IMR-90 (cell line): ENCODE measurements around the gene STKLD1. TPM values are rescaled to one million over a fixed set of nuclear protein-coding genes. Genes with fewer than 3 reads are reported as not detected.

Experiments used
- ATAC-seq: fragments of 200-7000 bp; cut with Tn5 transposase; 2 replicates; pipeline ENCODE4 v1.9.1; 2020; ENCODE audit warnings: low read depth, mild to moderate bottlenecking, moderate library complexity
- BruUV-seq: library from RNA; stranded (reverse); fragments of 400-500 nt; replicated peaks from 2 replicates; lab custom pipeline; 2021; lab: Mats Ljungman, UMichigan
- CTCF ChIA-PET: fragments of 300-600 bp; formaldehyde crosslinking; extraction: SDS; loops from one replicate; lab custom pipeline; 2021; ENCODE audit warnings: antibody characterized with exemption; lab: Yijun Ruan, JAX
- POLR2A ChIA-PET: fragments of 300-600 bp; sonication (Branson Sonifier 250); formaldehyde crosslinking; loops from one replicate; lab custom pipeline; 2022; ENCODE audit warnings: antibody characterized with exemption; ENCODE audit not compliant: unreplicated experiment; lab: Charles Lee
- DNase-seq: peaks from one replicate; pipeline ENCODE4 v3.0.0; 2013
- H2AFZ ChIP-seq: replicated peaks from 2 replicates; pipeline ENCODE3; 2013; ENCODE audit warnings: low read length, mild to moderate bottlenecking; ENCODE audit not compliant: poor library complexity
- H2AK5ac ChIP-seq: 2 replicates; pipeline ENCODE4 v1.6.1; 2013; ENCODE audit warnings: low read depth, low read length, inconsistent platforms
- H2AK9ac ChIP-seq: replicated peaks from 2 replicates; pipeline ENCODE3; 2013; ENCODE audit warnings: mild to moderate bottlenecking, low read depth, low read length, moderate library complexity; ENCODE audit not compliant: poor library complexity
- H2BK120ac ChIP-seq: 2 replicates; pipeline ENCODE4 v1.6.1; 2013; ENCODE audit warnings: low read depth, low read length, inconsistent platforms
- H2BK15ac ChIP-seq: 3 replicates; pipeline ENCODE4 v1.6.1; 2013; ENCODE audit warnings: low read depth, low read length, inconsistent platforms
- H2BK20ac ChIP-seq: 2 replicates; pipeline ENCODE4 v1.6.1; 2013; ENCODE audit warnings: low read depth, mild to moderate bottlenecking, inconsistent platforms, low read length, moderate library complexity
- H2BK5ac ChIP-seq: 2 replicates; pipeline ENCODE4 v1.6.1; 2013; ENCODE audit warnings: mild to moderate bottlenecking, low read depth, low read length, inconsistent platforms; ENCODE audit not compliant: poor library complexity, severe bottlenecking
- H3K14ac ChIP-seq: replicated peaks from 2 replicates; pipeline ENCODE4 v1.6.1; 2013; ENCODE audit warnings: low read depth, low read length, inconsistent platforms
- H3K18ac ChIP-seq: 2 replicates; pipeline ENCODE4 v1.6.1; 2013; ENCODE audit warnings: low read depth, low read length, control low read depth
- H3K23ac ChIP-seq: 2 replicates; pipeline ENCODE4 v1.6.1; 2013; ENCODE audit warnings: low read depth, low read length, inconsistent platforms
- H3K27ac ChIP-seq: 2 replicates; pipeline ENCODE4 v1.5.1; 2013; ENCODE audit warnings: mild to moderate bottlenecking, control low read depth, low read length; ENCODE audit not compliant: insufficient read depth
- H3K27me3 ChIP-seq: 2 replicates; pipeline ENCODE4 v1.6.1; 2013; ENCODE audit warnings: low read length; ENCODE audit not compliant: control insufficient read depth, insufficient read depth
- H3K36me3 ChIP-seq: 2 replicates; pipeline ENCODE4 v1.6.1; 2013; ENCODE audit warnings: low read length, mixed read lengths; ENCODE audit not compliant: control insufficient read depth, insufficient read depth
- H3K4ac ChIP-seq: 2 replicates; pipeline ENCODE4 v1.6.1; 2013; ENCODE audit warnings: low read depth, low read length, inconsistent platforms
- H3K4me1 ChIP-seq: 2 replicates; pipeline ENCODE4 v1.6.1; 2013; ENCODE audit warnings: low read length, mixed read lengths; ENCODE audit not compliant: control insufficient read depth, insufficient read depth
- H3K4me2 ChIP-seq: 2 replicates; pipeline ENCODE4 v1.6.1; 2013; ENCODE audit warnings: low read depth, mild to moderate bottlenecking, control low read depth, low read length, moderate library complexity
- H3K4me3 ChIP-seq: 2 replicates; pipeline ENCODE4 v1.5.1; 2013; ENCODE audit warnings: low read depth, mild to moderate bottlenecking, control low read depth, low read length, moderate library complexity; ENCODE audit not compliant: insufficient read depth
- H3K56ac ChIP-seq: 2 replicates; pipeline ENCODE4 v1.6.1; 2013; ENCODE audit warnings: low read length, inconsistent platforms; ENCODE audit not compliant: insufficient read depth; ENCODE audit errors: extremely low read depth
- H3K79me1 ChIP-seq, 2 experiments: 2 replicates each; pipeline ENCODE4 v1.6.1; 2013; ENCODE audit warnings: low read length in 2 of 2, inconsistent platforms in 1 of 2, low read depth in 1 of 2
- H3K9ac ChIP-seq: 2 replicates; pipeline ENCODE4 v1.6.1; 2013; ENCODE audit warnings: low read depth, low read length, control low read depth
- H3K9me1 ChIP-seq: 2 replicates; pipeline ENCODE4 v1.6.1; 2013; ENCODE audit warnings: low read length, inconsistent platforms; ENCODE audit not compliant: insufficient read depth
- H3K9me3 ChIP-seq: 2 replicates; pipeline ENCODE4 v1.6.1; 2013; ENCODE audit warnings: low read length; ENCODE audit not compliant: control insufficient read depth, insufficient read depth
- H4K20me1 ChIP-seq: 2 replicates; pipeline ENCODE4 v1.6.1; 2013; ENCODE audit warnings: low read length, inconsistent platforms; ENCODE audit not compliant: insufficient read depth
- H4K5ac ChIP-seq: 2 replicates; pipeline ENCODE4 v1.6.1; 2013; ENCODE audit warnings: mild to moderate bottlenecking, low read depth, low read length, control low read depth
- H4K8ac ChIP-seq, 2 experiments: 2 replicates each; pipeline ENCODE4 v1.6.1; 2013; ENCODE audit warnings: low read depth in 2 of 2, low read length in 2 of 2, control low read depth in 1 of 2, inconsistent platforms in 1 of 2
- H4K91ac ChIP-seq: 2 replicates; pipeline ENCODE4 v1.6.1; 2013; ENCODE audit warnings: low read depth, low read length, inconsistent platforms; ENCODE audit not compliant: insufficient read depth
- BHLHE40 ChIP-seq: fragments of 150-350 bp; IDR thresholded peaks from 2 replicates; pipeline ENCODE4 v1.6.1; 2016; ENCODE audit warnings: mild to moderate bottlenecking, low read depth, low read length
- CHD1 ChIP-seq: IDR thresholded peaks from 2 replicates; pipeline ENCODE4 v1.6.1; 2012; ENCODE audit warnings: low read depth, low read length, improper control_type of control experiment
- FOS ChIP-seq: fragments of 150-350 bp; IDR thresholded peaks from 2 replicates; pipeline ENCODE4 v1.6.1; 2016; ENCODE audit warnings: low read depth, low read length
- POLR2A ChIP-seq: IDR thresholded peaks from 2 replicates; pipeline ENCODE4 v1.6.1; 2012; ENCODE audit warnings: mild to moderate bottlenecking, low read depth, low read length
- WGBS, 2 experiments: methylation state at CpG; one replicate each; pipeline versions ENCODE4 v1.1.5 to v1.1.7; 2013; ENCODE audit warnings: missing lambda C conversion rate in 2 of 2; ENCODE audit not compliant: insufficient read length in 1 of 2; ENCODE audit errors: extremely low coverage in 2 of 2; 5-methylcytosine and 5-hydroxymethylcytosine counted together
- dilution Hi-C: fragments of 300-500 bp; cut with HindIII; formaldehyde crosslinking; loops from one replicate; pipeline ENCODE4 v1.14.3; 2018; ENCODE audit warnings: low sequenced_read_pairs; ENCODE audit not compliant: unreplicated experiment
- in situ Hi-C: fragments of 300-500 bp; cut with MboI; formaldehyde crosslinking; loops from 3 replicates; pipeline ENCODE4 v1.14.3; 2019; ENCODE audit warnings: low sequenced_read_pairs, inconsistent platforms, mixed read lengths
- intact Hi-C: fragments of 100-400 bp; cut with micrococcal nuclease; formaldehyde crosslinking; loops from 2 replicates; pipeline ENCODE4 v1.10.0; 2022
- polyA plus RNA-seq, 3 experiments: library from polyadenylated mRNA; depleted of rRNA; stranded (reverse); fragments of >200 nt; gene quantifications; 2 replicates each; pipeline ENCODE4 v1.2.3, GENCODE V29; 2012; ENCODE audit warnings: low replicate concordance in 1 of 3
- total RNA-seq: library from RNA; depleted of rRNA; stranded (reverse); fragments of >200 nt; gene quantifications from 2 replicates; pipeline ENCODE4 v1.2.3, GENCODE V29; 2012
- TF ChIP-seq, protein P1 (sequence below): fragments of 150-350 bp; IDR thresholded peaks from 2 replicates; pipeline ENCODE4 v1.6.1; 2016; ENCODE audit warnings: low read depth, mild to moderate bottlenecking, low read length, moderate library complexity, borderline replicate concordance

STKLD1 gene
- total and polyA plus RNA-seq, 2 of the 4 experiments (the other 2 are of a cell fraction): 0.54 to 0.65 TPM

GRCh38 chr9:133361507-133362092 is 14.6 kb upstream of the STKLD1 start:
- H4K5ac ChIP-seq: no peak overlapping the region
- H4K8ac ChIP-seq: no peak overlapping the region; a peak in 1 of 4 replicates
- no peak overlapping the region for H2AFZ ChIP-seq
- no peak overlapping the region for H3K14ac ChIP-seq
- TF ChIP-seq CHD1: no peak
- TF ChIP-seq, protein P1, sequence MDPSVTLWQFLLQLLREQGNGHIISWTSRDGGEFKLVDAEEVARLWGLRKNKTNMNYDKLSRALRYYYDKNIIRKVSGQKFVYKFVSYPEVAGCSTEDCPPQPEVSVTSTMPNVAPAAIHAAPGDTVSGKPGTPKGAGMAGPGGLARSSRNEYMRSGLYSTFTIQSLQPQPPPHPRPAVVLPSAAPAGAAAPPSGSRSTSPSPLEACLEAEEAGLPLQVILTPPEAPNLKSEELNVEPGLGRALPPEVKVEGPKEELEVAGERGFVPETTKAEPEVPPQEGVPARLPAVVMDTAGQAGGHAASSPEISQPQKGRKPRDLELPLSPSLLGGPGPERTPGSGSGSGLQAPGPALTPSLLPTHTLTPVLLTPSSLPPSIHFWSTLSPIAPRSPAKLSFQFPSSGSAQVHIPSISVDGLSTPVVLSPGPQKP: no peak
- TF ChIP-seq POLR2A: no peak
- TF ChIP-seq BHLHE40: no peak
- no peak for TF ChIP-seq FOS
- H2AK9ac ChIP-seq: no peak overlapping the region
- CTCF ChIA-PET: no interaction called here
- H3K18ac ChIP-seq: no peak overlapping the region
- peaks cover 43 to 91% of the 10 kb centered on the region in 2 experiments for H3K79me1 ChIP-seq
- BruUV-seq: no TSS peak
- H3K23ac ChIP-seq: no peak overlapping the region
- ATAC-seq (no peak), DNase-seq (no peak)
- H3K56ac ChIP-seq: no peak overlapping the region
- intact Hi-C loops: no loop called here
- no peak overlapping the region for H2BK20ac ChIP-seq
- no peak overlapping the region for H3K4me2 ChIP-seq
- no peaks in the 10 kb centered on the region; the same call in none of the 2 replicates for H3K9me1 ChIP-seq
- no peak overlapping the region for H3K4me3 ChIP-seq
- H2BK5ac ChIP-seq: no peak overlapping the region
- peaks cover 76% of the 10 kb centered on the region for H4K20me1 ChIP-seq
- no peak overlapping the region for H2BK120ac ChIP-seq
- peaks cover 10% of the 10 kb centered on the region; the same call in 1 of the 2 replicates for H3K4me1 ChIP-seq
- H3K9ac ChIP-seq: no peak overlapping the region
- POLR2A ChIA-PET: no interaction called here
- no peak overlapping the region for H4K91ac ChIP-seq
- in situ Hi-C loops: no loop called here
- WGBS, 2 experiments: 95% methylated on average over 4 of the region's 13 CpGs; no CpG with 5 or more reads in 1 of the 2 experiments
- H2BK15ac ChIP-seq: no peak overlapping the region
- dilution Hi-C loops: no loop called here
- no peak overlapping the region for H3K4ac ChIP-seq
- peaks cover 62% of the 10 kb centered on the region for H3K36me3 ChIP-seq
- no peaks in the 10 kb centered on the region for H3K9me3 ChIP-seq
- no peaks in the 10 kb centered on the region for H3K27me3 ChIP-seq
- H2AK5ac ChIP-seq: no peak overlapping the region
- no peak overlapping the region for H3K27ac ChIP-seq
